Neural crest cell (in vitro differentiated cells): ENCODE measurements around the gene UFD1. TPM values are rescaled to one million over a fixed set of nuclear protein-coding genes. Genes with fewer than 3 reads are reported as not detected.
A peak's percentile ranks its signal among the peaks of the same experiment; 100 is the strongest.

Source experiments
- DNase-seq: peaks from one replicate; pipeline ENCODE4 v3.0.0; 2021; ENCODE audit warnings: low read depth, mixed read lengths, low spot score
- H3K27ac Mint-ChIP-seq: one replicate; pipeline ENCODE4 v1.8.0; 2021; ENCODE audit warnings: mild to moderate bottlenecking, mixed read lengths; ENCODE audit not compliant: unreplicated experiment
- H3K27me3 Mint-ChIP-seq: 2 replicates; pipeline ENCODE4 v1.8.0; 2021; ENCODE audit warnings: low read depth, mild to moderate bottlenecking, mixed read lengths
- H3K36me3 Mint-ChIP-seq: 2 replicates; pipeline ENCODE4 v1.8.0; 2021; ENCODE audit warnings: low read depth, mild to moderate bottlenecking, mixed read lengths
- H3K4me1 Mint-ChIP-seq: 2 replicates; pipeline ENCODE4 v1.8.0; 2021; ENCODE audit warnings: mixed read lengths
- H3K4me3 Mint-ChIP-seq: one replicate; pipeline ENCODE4 v1.8.0; 2021; ENCODE audit warnings: mild to moderate bottlenecking, mixed read lengths
- H3K9me3 Mint-ChIP-seq: 2 replicates; pipeline ENCODE4 v1.8.0; 2021; ENCODE audit warnings: mixed read lengths
- total RNA-seq: library from RNA; stranded (reverse); gene quantifications from 2 replicates; pipeline ENCODE4 v1.2.1, GENCODE V29; 2021
- TF ChIP-seq, protein P1 (sequence below): fragments of 200-600 bp; sonication (generic); conservative IDR thresholded peaks from 2 replicates; pipeline ENCODE4 v1.5.0; 2021; ENCODE audit warnings: antibody characterized with exemption, mild to moderate bottlenecking

The UFD1 gene
- total RNA-seq, 1 donor from 2014 or later = 69.4 TPM

DNA sequence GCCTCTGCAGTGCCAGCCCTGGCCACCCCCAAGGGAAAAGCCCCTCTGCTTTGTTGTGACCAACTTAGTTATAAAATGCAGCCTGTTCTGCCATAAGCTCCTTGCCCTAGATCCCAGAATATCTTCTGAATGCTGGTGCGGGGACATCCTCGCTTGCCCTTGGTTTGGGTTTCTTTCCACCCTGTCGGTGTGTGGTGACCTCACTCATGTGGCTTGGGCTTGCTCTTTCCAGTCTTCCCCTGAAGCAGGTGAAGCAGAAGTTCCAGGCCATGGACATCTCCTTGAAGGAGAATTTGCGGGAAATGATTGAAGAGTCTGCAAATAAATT is 28.5 kb upstream of the UFD1 start:
- H3K36me3 Mint-ChIP-seq = peaks cover 10% of the 10 kb centered on the region

DNA sequence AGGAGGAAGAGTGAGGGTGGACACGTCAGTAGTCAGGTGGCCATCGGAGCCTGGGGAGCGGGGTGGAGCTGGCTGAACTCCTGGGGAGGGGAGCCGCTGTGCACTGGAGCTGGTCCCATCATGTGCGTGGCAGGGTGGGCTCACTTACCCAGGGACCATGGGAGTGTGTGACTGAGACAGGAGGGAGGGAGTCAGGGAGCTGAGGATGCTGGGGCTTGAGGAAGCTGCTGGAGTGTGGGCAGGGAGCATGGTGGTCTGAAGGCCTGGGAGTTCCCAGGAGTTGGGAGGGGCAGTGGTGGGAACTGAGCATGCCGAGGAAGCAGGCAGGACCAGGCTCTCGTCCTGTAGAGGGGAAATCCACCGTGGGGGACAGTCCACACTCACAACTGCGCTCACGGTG is 27.2 kb upstream of the UFD1 start:
- no peaks in the 10 kb centered on the region for H3K4me1 Mint-ChIP-seq
- H3K36me3 Mint-ChIP-seq = peaks cover 5% of the 10 kb centered on the region
- no peaks in the 10 kb centered on the region for H3K9me3 Mint-ChIP-seq
- TF ChIP-seq, protein P1, sequence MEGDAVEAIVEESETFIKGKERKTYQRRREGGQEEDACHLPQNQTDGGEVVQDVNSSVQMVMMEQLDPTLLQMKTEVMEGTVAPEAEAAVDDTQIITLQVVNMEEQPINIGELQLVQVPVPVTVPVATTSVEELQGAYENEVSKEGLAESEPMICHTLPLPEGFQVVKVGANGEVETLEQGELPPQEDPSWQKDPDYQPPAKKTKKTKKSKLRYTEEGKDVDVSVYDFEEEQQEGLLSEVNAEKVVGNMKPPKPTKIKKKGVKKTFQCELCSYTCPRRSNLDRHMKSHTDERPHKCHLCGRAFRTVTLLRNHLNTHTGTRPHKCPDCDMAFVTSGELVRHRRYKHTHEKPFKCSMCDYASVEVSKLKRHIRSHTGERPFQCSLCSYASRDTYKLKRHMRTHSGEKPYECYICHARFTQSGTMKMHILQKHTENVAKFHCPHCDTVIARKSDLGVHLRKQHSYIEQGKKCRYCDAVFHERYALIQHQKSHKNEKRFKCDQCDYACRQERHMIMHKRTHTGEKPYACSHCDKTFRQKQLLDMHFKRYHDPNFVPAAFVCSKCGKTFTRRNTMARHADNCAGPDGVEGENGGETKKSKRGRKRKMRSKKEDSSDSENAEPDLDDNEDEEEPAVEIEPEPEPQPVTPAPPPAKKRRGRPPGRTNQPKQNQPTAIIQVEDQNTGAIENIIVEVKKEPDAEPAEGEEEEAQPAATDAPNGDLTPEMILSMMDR = no peak
- no peaks in the 10 kb centered on the region for H3K27me3 Mint-ChIP-seq
- no peak overlapping the region for H3K4me3 Mint-ChIP-seq
- H3K27ac Mint-ChIP-seq = peak overlapping the region; percentile 43
- no peak for DNase-seq

More for the DNA sequence above, 28.5 kb upstream of the UFD1 start:
- H3K9me3 Mint-ChIP-seq = no peaks in the 10 kb centered on the region
- H3K4me3 Mint-ChIP-seq = no peak overlapping the region
- DNase-seq = no peak
- H3K4me1 Mint-ChIP-seq = no peaks in the 10 kb centered on the region
- TF ChIP-seq, protein P1 = no peak
- H3K27ac Mint-ChIP-seq = no peak overlapping the region
- H3K27me3 Mint-ChIP-seq = no peaks in the 10 kb centered on the region

DNA sequence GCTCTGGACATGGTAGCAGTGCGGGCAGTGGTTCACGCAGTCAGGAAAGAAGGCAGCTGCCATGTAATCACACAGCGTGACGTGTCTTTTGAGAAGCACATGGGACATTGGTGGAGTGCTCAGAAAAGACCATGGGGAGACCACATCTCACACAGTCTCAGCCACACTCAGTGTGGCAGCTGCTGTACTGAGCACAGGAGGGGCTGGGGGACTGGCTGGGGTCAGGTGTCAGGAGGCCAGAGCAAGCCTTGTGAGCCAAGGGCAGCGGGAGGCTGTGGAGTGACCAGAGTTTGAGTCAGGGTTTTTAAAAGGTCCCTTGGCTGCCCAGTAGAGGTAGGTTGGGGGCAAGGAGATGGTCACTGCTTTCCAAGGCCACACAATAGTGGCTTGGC is 26.7 kb upstream of the UFD1 start:
- Mint-ChIP-seq H3K4me3 (no peak overlapping the region), H3K27me3 (no peaks in the 10 kb centered on the region), H3K9me3 (no peaks in the 10 kb centered on the region), H3K27ac (peak overlapping the region; percentile 92), H3K36me3 (peaks cover 4% of the 10 kb centered on the region), H3K4me1 (no peaks in the 10 kb centered on the region)
- DNase-seq = no peak
- TF ChIP-seq, protein P1 = no peak

DNA sequence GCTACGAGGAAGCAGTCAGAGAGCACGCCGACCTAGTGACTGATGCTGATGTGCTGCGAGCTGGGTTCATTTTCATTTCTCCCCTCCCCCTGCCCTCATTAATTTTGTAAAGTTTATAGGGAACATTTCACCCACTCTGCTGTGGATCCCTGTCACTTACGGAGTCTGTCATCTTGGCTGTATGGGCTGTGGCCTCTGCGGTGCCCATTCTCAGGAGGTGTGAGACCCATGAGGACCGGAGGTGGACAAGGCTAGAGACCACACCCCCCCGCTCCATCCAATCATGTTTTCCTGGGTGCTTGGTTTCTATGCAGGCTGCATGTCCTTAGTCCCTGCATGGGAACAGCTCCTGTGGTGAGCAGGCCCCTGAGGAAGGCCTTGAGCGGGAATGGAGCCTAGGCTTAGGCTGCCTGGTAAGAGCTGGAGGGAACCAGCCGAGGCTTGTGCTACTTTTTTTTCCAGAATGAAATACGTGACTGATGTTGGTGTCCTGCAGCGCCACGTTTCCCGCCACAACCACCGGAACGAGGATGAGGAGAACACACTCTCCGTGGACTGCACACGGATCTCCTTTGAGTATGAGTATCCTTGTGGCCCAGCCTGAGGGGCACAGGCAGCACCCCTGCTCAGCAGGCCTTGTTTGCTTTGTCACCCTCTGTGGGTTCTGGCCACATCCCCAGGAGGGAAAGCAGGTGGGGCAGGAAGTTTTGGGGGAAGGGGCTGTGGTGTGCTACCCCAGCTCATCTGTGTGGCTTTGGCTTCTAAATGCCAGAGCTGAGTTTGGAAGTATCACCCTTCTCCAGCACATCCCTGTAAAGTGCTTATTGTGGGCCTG is 26.1 kb upstream of the UFD1 start:
- no peak for DNase-seq
- Mint-ChIP-seq H3K27me3 (no peaks in the 10 kb centered on the region), H3K4me3 (no peak overlapping the region), H3K36me3 (peaks cover 7% of the 10 kb centered on the region), H3K27ac (peak overlapping the region; percentile 92), H3K4me1 (no peaks in the 10 kb centered on the region), H3K9me3 (no peaks in the 10 kb centered on the region)
- TF ChIP-seq, protein P1 = no peak

DNA sequence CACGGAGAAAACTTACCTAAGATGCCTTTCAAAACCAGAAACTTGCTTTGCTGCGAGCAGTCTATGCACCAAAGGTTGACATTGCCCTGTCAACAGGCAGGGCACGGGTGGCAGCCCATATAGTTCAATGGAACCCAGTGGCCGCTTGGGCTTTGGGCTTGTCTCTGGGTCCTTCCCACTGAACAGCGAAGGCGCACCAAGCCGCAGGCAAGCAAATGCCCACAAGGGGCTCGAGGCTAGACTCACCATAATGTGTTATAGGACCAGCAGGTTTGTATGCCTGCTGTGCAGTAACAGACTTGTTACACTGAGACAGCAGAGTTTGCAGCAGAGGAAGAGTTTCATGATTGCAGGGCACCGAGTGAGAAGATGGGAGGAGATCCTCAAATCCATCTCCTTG is 24.9 kb upstream of the UFD1 start:
- DNase-seq = no peak
- Mint-ChIP-seq H3K27me3 (no peaks in the 10 kb centered on the region), H3K27ac (no peak overlapping the region), H3K36me3 (peaks cover 7% of the 10 kb centered on the region), H3K4me3 (no peak overlapping the region), H3K9me3 (no peaks in the 10 kb centered on the region), H3K4me1 (no peaks in the 10 kb centered on the region)
- TF ChIP-seq, protein P1 = no peak
